Fibroblast of villous mesenchyme (primary cell): ENCODE data around the gene CASTOR1. TPM values are rescaled to one million over a fixed set of nuclear protein-coding genes. Genes with fewer than 3 reads are reported as not detected.
A peak's percentile ranks its signal among the peaks of the same experiment; 100 is the strongest.

Experiments
- DNase-seq: peaks from one replicate; pipeline ENCODE4 v3.0.0-alpha.2; 2010; ENCODE audit warnings: low read depth
- H3K4me3 ChIP-seq: 2 replicates; pipeline ENCODE4 v1.5.1; 2011; ENCODE audit warnings: low read depth, mild to moderate bottlenecking, low read length
- CTCF ChIP-seq: IDR thresholded peaks from 2 replicates; pipeline ENCODE4 v1.5.1; 2012; ENCODE audit warnings: low read depth, mild to moderate bottlenecking, low read length; ENCODE audit not compliant: insufficient read depth
- total RNA-seq: library from RNA; depleted of rRNA; stranded (reverse); fragments of >200 nt; gene quantifications from 2 replicates; pipeline ENCODE4 v1.2.3, GENCODE V29; 2012

The CASTOR1 gene
- total RNA-seq, 1 donor: 4.3 TPM

DNA sequence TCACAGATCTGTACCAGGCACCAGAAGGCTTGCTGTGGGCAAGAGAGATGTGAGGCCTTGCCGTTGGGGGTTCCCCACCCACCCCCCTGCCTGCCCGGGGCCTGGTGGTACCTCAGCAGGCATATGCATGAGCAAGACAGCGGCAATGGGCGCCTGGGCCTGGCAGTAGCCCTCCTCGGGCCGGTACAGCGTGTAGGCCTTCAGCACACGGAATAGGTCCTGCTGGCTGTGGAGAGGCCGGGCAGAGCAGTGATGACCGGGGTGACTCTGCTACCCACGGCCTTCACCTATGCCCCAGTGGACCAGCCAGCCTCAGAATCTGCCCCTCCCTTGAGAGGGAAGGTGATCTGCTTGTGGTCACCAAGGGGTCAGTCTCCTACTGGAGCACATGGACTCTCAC, 5.5 kb upstream of the CASTOR1 start:
- DNase-seq: no peak
- no peak for TF ChIP-seq CTCF
- H3K4me3 ChIP-seq: no peak overlapping the region

- TF ChIP-seq CTCF: no peak
- DNase-seq: no peak
- H3K4me3 ChIP-seq: no peak overlapping the region
Observed at GRCh38 chr22:30294066-30294465, 4.8 kb upstream of the CASTOR1 start.

DNA sequence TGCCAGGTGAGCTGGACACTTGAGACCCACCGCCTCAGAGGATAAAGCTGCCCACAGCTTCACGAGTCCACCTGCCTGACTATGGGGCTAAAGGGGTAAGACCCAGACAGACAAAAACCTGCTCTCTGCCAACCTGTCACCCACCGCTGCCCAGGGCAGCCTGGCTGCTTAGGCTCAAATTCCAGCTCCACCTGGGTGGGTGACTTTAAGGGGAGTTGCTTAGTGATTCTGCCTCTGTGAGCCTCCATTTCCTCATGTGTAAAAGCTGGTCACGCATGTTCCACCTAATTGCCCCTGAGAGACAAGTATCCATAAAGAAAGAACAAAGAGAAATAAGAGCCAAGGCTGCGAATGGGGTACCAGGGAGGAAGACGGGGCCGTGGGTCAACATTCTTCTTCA, 3.7 kb upstream of the CASTOR1 start:
- TF ChIP-seq CTCF: no peak
- DNase-seq: no peak
- H3K4me3 ChIP-seq: no peak overlapping the region

DNA sequence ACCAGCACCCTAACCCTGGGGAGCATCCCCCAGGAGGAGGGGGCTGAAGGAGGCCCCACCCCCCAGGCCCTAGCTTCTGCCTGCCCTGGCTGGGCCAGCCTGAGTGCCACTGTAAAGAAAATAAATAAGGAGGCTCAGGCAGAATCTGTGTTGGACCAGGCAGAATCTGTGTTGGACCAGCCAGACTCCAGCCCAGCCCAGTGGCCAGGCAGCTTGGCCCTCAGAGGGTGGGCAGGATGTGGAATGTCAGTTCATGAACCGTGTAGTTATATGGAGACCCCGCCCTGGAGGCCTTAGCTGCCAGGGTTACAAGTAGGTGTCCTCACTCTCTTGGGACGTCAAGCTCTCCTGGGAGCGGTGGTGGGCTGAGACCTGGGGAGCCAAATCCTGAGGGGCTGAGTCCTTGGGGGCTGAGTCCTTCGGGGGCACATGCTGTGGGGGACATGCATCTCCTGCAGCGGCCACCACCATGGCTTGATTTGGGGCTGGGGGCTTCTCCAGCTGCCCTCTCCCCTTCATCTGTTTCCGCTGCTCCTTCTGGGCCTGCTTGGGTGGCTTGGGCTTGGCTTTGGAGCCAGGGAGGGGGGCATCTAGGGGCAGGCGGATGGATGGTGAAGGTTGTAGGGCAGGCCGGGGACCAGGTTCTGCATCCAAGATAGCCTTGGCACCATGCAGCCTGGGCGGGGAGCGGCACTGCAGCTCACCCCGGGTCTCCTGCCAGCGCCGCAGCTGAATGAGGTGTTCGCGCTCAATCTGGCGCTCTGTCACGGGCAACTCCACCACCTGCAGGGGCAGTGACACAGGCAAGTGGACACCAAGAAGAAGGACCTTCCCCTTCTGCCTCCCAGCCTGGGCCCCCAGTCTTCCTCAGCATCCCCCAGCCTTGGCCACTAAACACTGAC, 3.0 kb upstream of the CASTOR1 start:
- H3K4me3 ChIP-seq: no peak overlapping the region

GRCh38 chr22:30291058-30291892, 2.0 kb upstream of the CASTOR1 start:
- no peak overlapping the region for H3K4me3 ChIP-seq
- no peak for DNase-seq
- no peak for TF ChIP-seq CTCF

More for the DNA sequence above, 3.0 kb upstream of the CASTOR1 start:
- no peak for DNase-seq
- TF ChIP-seq CTCF: no peak

GRCh38 chr22:30290342-30291057, 1.2 kb upstream of the CASTOR1 start:
- H3K4me3 ChIP-seq: no peak overlapping the region
- no peak for TF ChIP-seq CTCF
- peak; percentile 51 for DNase-seq
